ENCODE measurements around the gene KRT79. TPM values are rescaled to one million over a fixed set of nuclear protein-coding genes. Genes with fewer than 3 reads are reported as not detected.
"Not testable (repeated sequence)": the region's sequence is repeated elsewhere in the genome, so short reads cannot be mapped to it uniquely, and the experiment has no call there.

The KRT79 gene
- total RNA-seq, 4 donors from 2014 or later: not detected

DNA sequence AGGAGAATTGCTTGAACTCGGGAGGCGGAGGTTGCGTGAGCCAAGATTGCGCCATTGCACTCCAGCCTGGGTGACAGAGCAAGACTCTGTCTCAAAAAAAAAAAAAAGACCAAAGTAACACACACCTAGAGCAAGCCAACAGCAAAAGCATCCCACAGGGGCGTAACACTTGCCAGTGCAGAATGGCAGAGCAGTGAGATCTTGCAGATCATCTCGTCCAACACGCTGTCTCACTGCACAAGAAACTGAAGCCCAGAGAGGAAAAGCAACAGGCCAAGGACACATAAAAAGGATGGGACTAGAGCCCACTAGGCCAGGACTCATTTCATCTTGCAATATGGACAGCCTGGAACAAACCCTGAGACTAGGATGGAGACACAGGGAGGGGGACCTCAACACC lies 27.4 kb upstream of the KRT79 start:
- Histone ChIP-seq H3K4me3 (no peak overlapping the region), H3K36me3 (no peaks in the 10 kb centered on the region), H3K27me3 (no peaks in the 10 kb centered on the region), H3K9me3 (no peaks in the 10 kb centered on the region), H3K4me1 (peaks cover 3 to 12% (median 10%) of the 10 kb centered on the region in 4 donors), H3K27ac (replicated peaks in 1 of 4) (no peak overlapping the region)
- DNase-seq (ENCODE audit: extremely low spot score): no peak
- intact Hi-C loops (cut with DNase I): no loop called here
- 94% methylated on average over 7 of the region's 7 CpGs for WGBS
- TF ChIP-seq, protein P1, sequence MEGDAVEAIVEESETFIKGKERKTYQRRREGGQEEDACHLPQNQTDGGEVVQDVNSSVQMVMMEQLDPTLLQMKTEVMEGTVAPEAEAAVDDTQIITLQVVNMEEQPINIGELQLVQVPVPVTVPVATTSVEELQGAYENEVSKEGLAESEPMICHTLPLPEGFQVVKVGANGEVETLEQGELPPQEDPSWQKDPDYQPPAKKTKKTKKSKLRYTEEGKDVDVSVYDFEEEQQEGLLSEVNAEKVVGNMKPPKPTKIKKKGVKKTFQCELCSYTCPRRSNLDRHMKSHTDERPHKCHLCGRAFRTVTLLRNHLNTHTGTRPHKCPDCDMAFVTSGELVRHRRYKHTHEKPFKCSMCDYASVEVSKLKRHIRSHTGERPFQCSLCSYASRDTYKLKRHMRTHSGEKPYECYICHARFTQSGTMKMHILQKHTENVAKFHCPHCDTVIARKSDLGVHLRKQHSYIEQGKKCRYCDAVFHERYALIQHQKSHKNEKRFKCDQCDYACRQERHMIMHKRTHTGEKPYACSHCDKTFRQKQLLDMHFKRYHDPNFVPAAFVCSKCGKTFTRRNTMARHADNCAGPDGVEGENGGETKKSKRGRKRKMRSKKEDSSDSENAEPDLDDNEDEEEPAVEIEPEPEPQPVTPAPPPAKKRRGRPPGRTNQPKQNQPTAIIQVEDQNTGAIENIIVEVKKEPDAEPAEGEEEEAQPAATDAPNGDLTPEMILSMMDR (IDR thresholded peaks at IDR 0.05): no peak
- no peak for TF ChIP-seq EP300 (IDR thresholded peaks at IDR 0.05)
- no peak for TF ChIP-seq POLR2A (IDR thresholded peaks at IDR 0.05; ENCODE audit: low read depth)
- no peak for TF ChIP-seq POLR2AphosphoS5 (IDR thresholded peaks at IDR 0.05)

DNA sequence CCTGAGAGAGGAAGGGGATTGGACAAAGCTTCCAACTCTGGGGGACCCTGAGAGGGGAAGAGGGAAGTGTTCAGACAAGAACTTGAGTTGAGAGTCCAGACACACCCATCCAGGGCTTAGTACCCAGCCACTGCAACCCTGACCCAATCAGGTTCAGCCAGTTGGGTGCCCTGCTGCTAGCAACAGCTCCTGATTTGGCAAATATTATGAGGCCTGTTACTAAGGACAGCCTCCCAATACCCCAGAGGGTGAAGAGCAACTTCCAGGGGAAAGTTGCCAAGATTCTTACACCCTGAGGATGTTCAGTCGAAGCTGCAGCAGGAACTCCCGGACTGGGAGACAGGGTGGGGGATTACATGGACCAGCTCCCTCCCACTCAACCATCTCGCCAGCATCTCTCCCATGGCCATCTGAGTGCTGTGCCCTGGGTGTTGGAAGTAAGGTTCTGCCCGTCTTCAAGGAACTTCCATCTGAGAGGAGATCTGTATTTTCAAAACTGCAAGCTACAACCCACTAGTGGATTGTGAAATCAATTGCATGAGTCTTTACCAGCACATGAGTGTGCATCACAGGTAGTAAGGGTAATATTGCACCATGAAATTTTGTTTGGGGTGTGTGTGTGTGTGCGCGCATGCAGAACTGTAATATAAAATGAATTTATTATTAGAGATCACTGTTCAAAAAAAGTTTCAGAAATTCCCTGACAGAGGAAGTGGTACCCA lies 26.2 kb upstream of the KRT79 start:
- no peaks in the 10 kb centered on the region for H3K9me3 ChIP-seq
- peaks cover 2 to 12% (median 10%) of the 10 kb centered on the region in 4 donors for H3K4me1 ChIP-seq
- no peak overlapping the region for H3K27ac ChIP-seq (replicated peaks in 1 of 4)
- intact Hi-C loops (cut with DNase I): no loop called here
- no peak overlapping the region for H3K4me3 ChIP-seq
- 63% methylated on average over 6 of the region's 6 CpGs for WGBS
- no peaks in the 10 kb centered on the region for H3K36me3 ChIP-seq
- no peak for TF ChIP-seq EP300 (IDR thresholded peaks at IDR 0.05)
- TF ChIP-seq, protein P1 (IDR thresholded peaks at IDR 0.05): no peak
- TF ChIP-seq POLR2A (IDR thresholded peaks at IDR 0.05; ENCODE audit: low read depth): no peak
- TF ChIP-seq POLR2AphosphoS5 (IDR thresholded peaks at IDR 0.05): no peak
- no peak for DNase-seq (ENCODE audit: extremely low spot score)
- no peaks in the 10 kb centered on the region for H3K27me3 ChIP-seq

DNA sequence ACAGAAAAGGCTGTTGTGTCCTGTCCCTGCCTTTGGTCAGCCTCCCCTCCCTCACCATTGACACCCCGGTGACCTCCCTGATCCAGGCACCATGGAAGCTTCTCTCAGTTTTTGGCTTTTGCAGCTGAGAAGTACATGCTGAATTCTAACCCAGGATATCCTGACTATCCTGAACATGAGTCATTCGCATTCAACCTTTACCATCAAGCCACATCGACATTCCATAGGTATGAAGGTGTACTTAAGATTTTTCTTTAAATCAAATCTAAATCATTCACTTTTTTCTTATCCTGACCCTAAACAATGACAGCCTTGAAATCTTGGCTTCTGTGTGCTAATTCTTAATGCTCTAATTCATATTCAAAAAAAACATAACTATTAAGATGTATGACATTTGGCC lies 23.4 kb upstream of the KRT79 start:
- DNase-seq (ENCODE audit: extremely low spot score): no peak
- H3K36me3 ChIP-seq: no peaks in the 10 kb centered on the region
- TF ChIP-seq POLR2AphosphoS5 (IDR thresholded peaks at IDR 0.05) (no peak), POLR2A (IDR thresholded peaks at IDR 0.05; ENCODE audit: low read depth) (no peak), EP300 (IDR thresholded peaks at IDR 0.05) (no peak)
- TF ChIP-seq, protein P1 (IDR thresholded peaks at IDR 0.05): no peak
- H3K4me3 ChIP-seq: no peak overlapping the region
- intact Hi-C loops (cut with DNase I): no loop called here
- WGBS: 87% methylated on average over 3 of the region's 3 CpGs
- H3K9me3 ChIP-seq: no peaks in the 10 kb centered on the region
- no peak overlapping the region for H3K27ac ChIP-seq (replicated peaks in 1 of 4)
- no peaks in the 10 kb centered on the region for H3K27me3 ChIP-seq
- H3K4me1 ChIP-seq: peaks cover 0 to 12% (median 10%) of the 10 kb centered on the region in 4 donors

DNA sequence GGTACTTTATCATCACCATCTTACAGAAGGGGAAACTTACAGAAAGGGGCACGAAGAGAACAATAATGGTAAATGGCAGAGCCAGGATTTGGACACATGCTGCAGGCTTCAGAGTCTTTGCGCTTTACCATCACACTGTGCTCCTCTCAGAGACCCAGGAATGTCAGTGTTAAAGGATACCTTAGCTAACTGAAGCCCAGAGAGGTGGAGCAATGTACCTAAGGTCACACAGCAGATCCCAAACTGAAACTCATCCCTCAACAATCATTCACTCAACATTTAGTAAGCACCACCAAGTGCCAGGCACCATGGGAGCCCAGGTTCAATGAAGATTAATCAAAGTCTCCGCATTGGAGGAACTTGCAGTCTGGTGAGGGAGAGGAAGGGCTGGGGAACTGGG lies 22.7 kb upstream of the KRT79 start:
- 84% methylated on average over 3 of the region's 3 CpGs for whole genome bisulfite sequencing
- H3K9me3 ChIP-seq: no peaks in the 10 kb centered on the region
- peaks cover 0 to 12% (median 10%) of the 10 kb centered on the region in 4 donors for H3K4me1 ChIP-seq
- DNase-seq (ENCODE audit: extremely low spot score): no peak
- H3K4me3 ChIP-seq: no peak overlapping the region
- intact Hi-C loops (cut with DNase I): no loop called here
- no peaks in the 10 kb centered on the region for H3K27me3 ChIP-seq
- no peak overlapping the region for H3K27ac ChIP-seq (replicated peaks in 1 of 4)
- TF ChIP-seq POLR2A (IDR thresholded peaks at IDR 0.05; ENCODE audit: low read depth): no peak
- TF ChIP-seq EP300 (IDR thresholded peaks at IDR 0.05): no peak
- TF ChIP-seq, protein P1 (IDR thresholded peaks at IDR 0.05): no peak
- TF ChIP-seq POLR2AphosphoS5 (IDR thresholded peaks at IDR 0.05): no peak
- no peaks in the 10 kb centered on the region for H3K36me3 ChIP-seq

DNA sequence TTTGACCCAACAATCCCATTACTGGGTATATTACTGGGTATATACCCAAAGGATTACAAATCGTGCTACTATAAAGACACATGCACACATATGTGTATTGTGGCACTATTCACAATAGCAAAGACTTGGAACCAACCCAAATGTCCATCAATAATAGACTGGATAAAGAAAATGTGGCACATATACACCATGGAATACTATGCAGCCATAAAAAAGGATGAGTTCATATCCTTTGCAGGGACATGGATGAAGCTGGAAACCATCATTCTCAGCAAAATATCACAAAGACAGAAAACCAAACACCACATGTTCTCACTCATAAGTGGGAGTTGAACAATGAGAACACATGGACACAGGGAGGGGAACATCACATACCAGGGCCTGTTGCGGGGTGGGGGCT lies 22.0 kb upstream of the KRT79 start:
- intact Hi-C loops (cut with DNase I); H3K4me3 ChIP-seq; H3K27me3 ChIP-seq; H3K9me3 ChIP-seq; H3K27ac ChIP-seq (replicated peaks in 1 of 4); DNase-seq (ENCODE audit: extremely low spot score); H3K36me3 ChIP-seq: not testable (repeated sequence)
- 73% methylated on average over 2 of the region's 2 CpGs for WGBS
- peaks cover 0 to 12% (median 10%) of the 10 kb centered on the region in 4 donors for H3K4me1 ChIP-seq
